Activated T-cell treated with anti-CD3 and anti-CD28 coated beads, Interleukin-2, amount 50 U/mL, for 48 hours (primary cell): Measurements from ENCODE around the gene PCDHA10.
"Not testable (repeated sequence)": the region's sequence is repeated elsewhere in the genome, so short reads cannot be mapped to it uniquely, and the experiment has no call there.

Experiments used
- DNase-seq, 2 experiments: peaks; one replicate each; pipeline ENCODE4 v3.0.0-alpha.2; 2020

PCDHA10 gene

GRCh38 chr5:140842798-140843733 is 12.6 kb upstream of the PCDHA10 start:
- DNase-seq: no peak

DNA sequence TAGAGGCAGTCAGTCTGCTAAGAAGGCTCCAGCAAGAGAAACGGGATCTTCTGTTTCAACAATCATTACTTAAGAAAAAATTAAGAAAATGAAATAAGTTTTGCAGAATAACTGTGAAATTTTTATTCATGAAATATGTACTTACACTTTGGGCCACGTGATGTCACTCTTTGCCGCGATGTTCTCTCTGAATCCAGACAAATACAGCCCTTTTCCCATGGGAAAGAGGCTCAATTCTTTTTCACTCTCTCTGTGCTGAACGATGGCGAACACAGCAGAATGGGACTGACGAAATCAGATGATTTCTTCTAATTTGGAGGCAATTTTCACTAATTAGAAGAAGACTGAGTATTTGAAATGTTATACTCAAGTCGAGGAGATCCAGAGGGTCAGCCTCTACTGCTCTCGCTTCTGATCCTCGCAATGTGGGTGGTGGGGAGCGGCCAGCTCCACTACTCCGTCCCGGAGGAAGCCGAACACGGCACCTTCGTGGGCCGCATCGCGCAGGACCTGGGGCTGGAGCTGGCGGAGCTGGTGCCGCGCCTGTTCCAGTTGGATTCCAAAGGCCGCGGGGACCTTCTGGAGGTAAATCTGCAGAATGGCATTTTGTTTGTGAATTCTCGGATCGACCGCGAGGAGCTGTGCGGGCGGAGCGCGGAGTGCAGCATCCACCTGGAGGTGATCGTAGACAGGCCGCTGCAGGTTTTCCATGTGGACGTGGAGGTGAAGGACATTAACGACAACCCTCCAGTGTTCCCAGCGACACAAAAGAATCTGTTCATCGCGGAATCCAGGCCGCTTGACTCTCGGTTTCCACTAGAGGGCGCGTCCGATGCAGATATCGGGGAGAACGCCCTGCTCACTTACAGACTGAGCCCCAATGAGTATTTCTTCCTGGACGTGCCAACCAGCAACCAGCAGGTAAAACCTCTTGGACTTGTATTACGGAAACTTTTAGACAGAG is 7.3 kb upstream of the PCDHA10 start, which contains the start of gene PCDHA9:
TSS of gene PCDHA9 (plus strand) at position 244 of the 964 bp plus-strand sequence. CDS start at position 358, 114 bp downstream.
- not testable (repeated sequence) for DNase-seq

DNA sequence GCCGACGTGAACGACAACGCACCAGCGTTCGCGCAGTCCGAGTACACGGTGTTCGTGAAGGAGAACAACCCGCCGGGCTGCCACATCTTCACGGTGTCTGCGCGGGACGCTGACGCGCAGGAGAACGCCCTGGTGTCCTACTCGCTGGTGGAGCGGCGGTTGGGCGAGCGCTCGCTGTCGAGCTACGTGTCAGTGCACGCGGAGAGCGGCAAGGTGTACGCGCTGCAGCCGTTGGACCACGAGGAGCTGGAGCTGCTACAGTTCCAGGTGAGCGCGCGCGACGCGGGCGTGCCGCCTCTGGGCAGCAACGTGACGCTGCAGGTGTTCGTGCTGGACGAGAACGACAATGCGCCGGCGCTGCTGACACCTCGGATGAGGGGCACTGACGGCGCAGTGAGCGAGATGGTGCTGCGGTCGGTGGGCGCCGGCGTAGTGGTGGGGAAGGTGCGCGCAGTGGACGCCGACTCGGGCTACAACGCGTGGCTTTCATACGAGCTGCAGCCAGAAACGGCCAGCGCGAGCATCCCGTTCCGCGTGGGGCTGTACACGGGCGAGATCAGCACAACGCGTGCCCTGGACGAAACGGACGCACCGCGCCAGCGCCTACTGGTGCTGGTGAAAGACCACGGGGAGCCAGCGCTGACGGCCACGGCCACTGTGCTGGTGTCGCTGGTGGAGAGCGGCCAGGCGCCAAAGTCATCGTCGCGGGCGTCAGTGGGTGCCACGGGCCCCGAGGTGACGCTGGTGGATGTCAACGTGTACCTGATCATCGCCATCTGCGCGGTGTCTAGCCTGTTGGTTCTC is 5.7 kb upstream of the PCDHA10 start:
- not testable (repeated sequence) for DNase-seq

GRCh38 chr5:140857177-140857986 is 1.7 kb downstream of the PCDHA10 start:
- no peak for DNase-seq

- no peak for DNase-seq
Observed at GRCh38 chr5:140857987-140858240, 2.2 kb downstream of the PCDHA10 start.

DNA sequence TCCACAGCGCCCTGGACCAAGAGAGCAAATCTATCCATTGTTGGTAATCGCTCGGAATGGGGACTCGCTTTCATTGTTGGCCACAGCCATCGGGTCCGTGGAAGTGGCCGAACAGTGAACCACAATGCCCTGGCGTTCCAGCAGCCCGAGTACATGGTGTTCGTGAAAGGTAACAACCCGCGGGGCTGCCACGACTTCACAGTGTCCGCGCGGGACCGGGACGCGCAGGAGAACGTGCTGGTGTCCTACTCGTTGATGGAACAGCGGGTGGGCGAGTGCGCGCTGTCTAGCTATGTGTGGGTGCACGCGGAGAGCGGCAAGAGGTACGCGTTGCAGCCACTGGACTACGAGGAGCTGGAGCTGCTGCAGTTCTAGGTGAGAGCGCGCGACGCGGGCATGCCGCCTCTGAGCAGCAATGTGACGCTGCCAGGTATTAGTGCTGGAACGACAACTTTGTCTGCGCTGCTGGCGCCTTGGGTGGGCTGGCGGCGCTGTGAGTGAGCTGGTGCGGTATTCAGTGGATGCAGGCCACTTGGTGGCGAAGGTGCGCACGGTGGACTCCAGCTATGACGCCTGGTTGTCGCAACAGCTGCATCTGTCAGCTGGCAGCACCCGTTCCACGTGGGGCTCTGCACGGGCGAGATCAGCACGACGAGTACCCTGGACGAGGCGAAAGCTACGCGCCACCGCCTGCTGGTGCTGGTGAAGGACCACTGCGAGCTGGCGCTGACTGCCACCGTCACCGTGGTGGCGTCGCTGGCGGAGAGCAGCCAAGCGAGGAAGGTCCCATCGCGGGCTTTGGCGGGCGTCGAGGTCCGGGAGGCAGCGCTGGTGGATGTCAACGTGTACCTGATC is 7.0 kb downstream of the PCDHA10 start:
- DNase-seq: no peak

DNA sequence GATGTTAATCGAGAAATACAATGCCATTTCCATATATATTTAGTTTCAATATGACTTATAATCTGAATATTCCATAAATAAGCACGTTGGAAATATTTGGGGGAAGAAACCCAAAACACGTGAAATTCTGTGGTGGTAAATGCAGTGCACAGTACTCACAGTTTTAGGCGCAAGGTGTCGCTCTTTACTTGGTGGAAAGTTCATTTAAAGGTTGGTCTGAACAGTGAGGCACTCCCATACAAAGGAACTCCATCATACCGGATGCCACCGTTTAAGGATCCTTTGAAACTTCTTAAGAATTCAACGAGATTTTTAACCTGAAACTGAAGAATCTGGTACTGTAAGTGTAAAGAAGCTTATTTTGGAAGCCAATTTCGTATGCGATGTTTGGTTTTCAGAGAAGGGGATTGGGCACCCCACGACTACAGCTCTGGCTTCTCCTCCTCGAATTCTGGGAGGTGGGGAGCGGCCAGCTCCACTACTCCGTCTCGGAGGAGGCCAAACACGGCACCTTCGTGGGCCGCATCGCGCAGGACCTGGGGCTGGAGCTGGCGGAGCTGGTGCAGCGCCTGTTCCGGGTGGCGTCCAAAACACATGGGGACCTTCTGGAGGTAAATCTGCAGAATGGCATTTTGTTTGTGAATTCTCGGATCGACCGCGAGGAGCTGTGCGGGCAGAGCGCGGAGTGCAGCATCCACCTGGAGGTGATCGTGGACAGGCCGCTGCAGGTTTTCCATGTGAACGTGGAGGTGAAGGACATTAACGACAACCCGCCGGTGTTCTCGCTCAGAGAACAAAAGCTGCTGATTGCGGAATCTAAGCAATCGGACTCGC is 13.2 kb downstream of the PCDHA10 start, which contains the start of gene PCDHA11:
TSS of gene PCDHA11 (plus strand) at position 237 of the 834 bp plus-strand sequence. CDS start at position 384, 147 bp downstream.
- DNase-seq: no peak

GRCh38 chr5:140869555-140869886 is 13.8 kb downstream of the PCDHA10 start:
- no peak for DNase-seq

DNA sequence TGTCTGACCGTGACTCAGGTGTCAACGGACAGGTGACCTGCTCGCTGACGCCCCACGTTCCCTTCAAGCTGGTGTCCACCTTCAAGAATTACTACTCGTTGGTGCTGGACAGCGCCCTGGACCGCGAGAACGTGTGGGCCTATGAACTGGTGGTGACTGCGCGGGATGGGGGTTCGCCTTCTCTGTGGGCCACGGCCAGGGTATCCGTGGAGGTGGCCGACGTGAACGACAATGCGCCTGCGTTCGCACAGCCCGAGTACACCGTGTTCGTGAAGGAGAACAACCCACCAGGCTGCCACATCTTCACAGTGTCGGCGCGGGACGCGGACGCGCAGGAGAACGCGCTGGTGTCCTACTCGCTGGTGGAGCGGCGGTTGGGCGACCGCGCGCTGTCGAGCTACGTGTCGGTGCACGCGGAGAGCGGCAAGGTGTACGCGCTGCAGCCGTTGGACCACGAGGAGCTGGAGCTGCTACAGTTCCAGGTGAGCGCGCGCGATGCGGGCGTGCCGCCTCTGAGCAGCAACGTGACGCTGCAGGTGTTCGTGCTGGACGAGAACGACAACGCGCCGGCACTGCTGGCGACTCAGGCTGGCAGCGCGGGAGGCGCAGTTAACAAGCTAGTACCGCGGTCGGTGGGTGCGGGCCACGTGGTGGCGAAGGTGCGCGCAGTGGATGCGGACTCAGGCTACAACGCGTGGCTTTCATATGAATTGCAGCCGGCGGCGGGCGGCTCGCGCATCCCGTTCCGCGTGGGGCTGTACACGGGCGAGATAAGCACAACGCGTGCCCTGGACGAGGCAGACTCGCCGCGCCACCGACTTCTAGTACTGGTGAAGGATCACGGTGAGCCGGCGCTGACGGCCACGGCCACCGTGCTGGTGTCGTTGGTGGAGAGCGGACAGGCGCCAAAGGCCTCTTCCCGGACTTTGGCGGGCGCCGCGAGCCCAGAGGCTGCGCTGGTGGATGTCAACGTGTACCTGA is 14.8 kb downstream of the PCDHA10 start:
- no peak for DNase-seq

- no peak for DNase-seq
Observed at GRCh38 chr5:140875085-140876065, 19.7 kb downstream of the PCDHA10 start, which contains the start of gene PCDHA12. Gene PCDHA12 (plus strand): TSS chr5:140875308. CDS start chr5:140875473, 165 bp downstream.

- DNase-seq: not testable (repeated sequence)
Observed at GRCh38 chr5:140876541-140877261, 21.0 kb downstream of the PCDHA10 start.

DNA sequence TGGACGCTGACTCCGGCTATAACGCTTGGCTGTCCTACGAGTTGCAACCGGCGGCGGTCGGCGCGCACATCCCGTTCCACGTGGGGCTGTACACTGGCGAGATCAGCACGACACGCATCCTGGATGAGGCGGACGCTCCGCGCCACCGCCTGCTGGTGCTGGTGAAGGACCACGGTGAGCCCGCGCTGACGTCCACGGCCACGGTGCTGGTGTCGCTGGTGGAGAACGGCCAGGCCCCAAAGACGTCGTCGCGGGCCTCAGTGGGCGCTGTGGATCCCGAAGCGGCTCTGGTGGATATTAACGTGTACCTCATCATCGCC is 21.5 kb downstream of the PCDHA10 start:
- no peak for DNase-seq

DNA sequence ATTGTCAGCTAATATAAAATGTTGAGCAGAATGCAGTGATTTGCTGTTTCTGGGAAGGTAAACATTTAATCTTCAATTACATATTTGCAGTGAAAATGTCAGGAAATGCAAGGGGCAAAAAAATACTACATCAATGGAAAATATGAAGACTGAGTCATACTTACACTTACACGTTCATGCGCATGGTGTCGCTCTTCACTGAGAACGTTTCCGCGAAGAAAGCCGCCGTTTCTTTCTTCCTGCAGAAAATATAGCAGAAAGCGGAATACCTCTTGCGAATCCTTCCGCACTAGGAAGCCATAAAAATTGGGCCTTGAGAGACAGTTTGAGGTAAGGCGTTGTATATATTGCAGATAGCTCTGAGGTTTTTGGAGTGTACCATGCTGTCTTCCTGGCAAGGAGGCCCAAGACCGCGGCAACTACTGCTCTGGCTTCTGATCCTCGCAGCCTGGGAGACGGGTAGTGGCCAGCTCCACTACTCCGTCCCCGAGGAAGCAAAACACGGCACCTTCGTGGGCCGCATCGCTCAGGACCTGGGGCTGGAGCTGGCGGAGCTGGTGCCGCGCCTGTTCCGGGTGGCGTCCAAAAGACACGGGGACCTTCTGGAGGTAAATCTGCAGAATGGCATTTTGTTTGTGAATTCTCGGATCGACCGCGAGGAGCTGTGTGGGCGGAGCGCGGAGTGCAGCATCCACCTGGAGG is 26.3 kb downstream of the PCDHA10 start, which contains the start of gene PCDHA13:
TSS of gene PCDHA13 (plus strand) at position 236 of the 702 bp plus-strand sequence. CDS start at position 381, 145 bp downstream.
- no peak for DNase-seq

DNA sequence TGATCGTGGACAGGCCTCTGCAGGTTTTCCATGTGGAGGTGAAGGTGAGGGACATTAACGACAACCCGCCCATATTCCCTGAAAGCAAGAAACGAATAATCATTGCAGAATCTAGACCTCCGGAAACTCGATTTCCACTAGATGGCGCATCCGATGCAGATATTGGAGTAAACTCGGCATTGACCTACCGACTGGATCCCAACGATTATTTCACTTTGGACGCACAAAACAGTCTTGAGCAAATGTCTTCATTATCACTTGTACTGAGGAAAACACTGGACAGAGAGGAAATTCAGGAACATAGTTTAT is 26.8 kb downstream of the PCDHA10 start:
- DNase-seq: no peak

DNA sequence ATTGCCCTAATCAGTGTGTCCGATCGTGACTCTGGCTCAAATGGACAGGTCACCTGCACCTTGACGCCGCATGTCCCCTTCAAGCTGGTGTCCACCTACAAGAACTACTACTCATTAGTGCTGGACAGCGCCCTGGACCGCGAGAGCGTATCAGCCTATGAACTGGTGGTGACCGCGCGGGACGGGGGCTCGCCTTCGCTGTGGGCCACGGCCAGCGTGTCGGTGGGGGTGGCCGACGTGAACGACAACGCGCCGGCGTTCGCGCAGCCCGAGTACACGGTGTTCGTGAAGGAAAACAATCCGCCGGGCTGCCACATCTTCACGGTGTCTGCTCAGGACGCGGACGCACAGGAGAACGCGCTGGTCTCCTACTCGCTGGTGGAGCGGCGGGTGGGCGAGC is 27.7 kb downstream of the PCDHA10 start:
- no peak for DNase-seq
